BJ (cell line): ENCODE data around the gene RSAD2. TPM values are rescaled to one million over a fixed set of nuclear protein-coding genes. Genes with fewer than 3 reads are reported as not detected.
"Not testable (repeated sequence)": the region's sequence is repeated elsewhere in the genome, so short reads cannot be mapped to it uniquely, and the experiment has no call there.

Experiments used
- CTCF ChIA-PET: fragments of 350-600 bp; formaldehyde crosslinking; extraction: SDS; loops from one replicate; lab custom pipeline; 2021; ENCODE audit warnings: antibody characterized with exemption, inconsistent platforms; lab: Yijun Ruan, JAX
- POLR2A ChIA-PET: fragments of 300-600 bp; sonication (Branson Sonifier 250); formaldehyde crosslinking; extraction: SDS; loops from one replicate; lab custom pipeline; 2021; ENCODE audit warnings: antibody characterized with exemption; lab: Charles Lee
- DNase-seq: peaks from one replicate; pipeline ENCODE4 v3.0.0-alpha.2; 2011; ENCODE audit warnings: low read depth
- H3K27me3 ChIP-seq: 2 replicates; pipeline ENCODE4 v1.6.0; 2011; ENCODE audit warnings: low read length; ENCODE audit not compliant: control insufficient read depth, insufficient read depth
- H3K36me3 ChIP-seq: 2 replicates; pipeline ENCODE4 v1.5.1; 2011; ENCODE audit warnings: low read length; ENCODE audit not compliant: control insufficient read depth, insufficient read depth
- H3K4me3 ChIP-seq: 2 replicates; pipeline ENCODE4 v1.5.1; 2011; ENCODE audit warnings: low read depth, mild to moderate bottlenecking, control low read depth, low read length
- CTCF ChIP-seq: IDR thresholded peaks from 2 replicates; pipeline ENCODE4 v1.5.1; 2011; ENCODE audit warnings: low read depth, mild to moderate bottlenecking, control low read depth, inconsistent platforms, low read length, moderate library complexity; ENCODE audit not compliant: insufficient read depth
- polyA plus RNA-seq: library from polyadenylated mRNA; depleted of rRNA; stranded (reverse); fragments of >200 nt; gene quantifications from 2 replicates; pipeline ENCODE4 v1.2.3, GENCODE V29; 2011

RSAD2 gene
- polyA plus RNA-seq, 1 experiment = 0.05 TPM

GRCh38 chr2:6934345-6934744 is 56.8 kb downstream of the RSAD2 start:
- DNase-seq = no peak
- H3K27me3 ChIP-seq = peaks cover 2% of the 10 kb centered on the region; the same call in 1 of the 2 replicates
- no peak overlapping the region for H3K4me3 ChIP-seq
- ChIA-PET POLR2A (no interaction called here), CTCF (no interaction called here)
- H3K36me3 ChIP-seq = no peaks in the 10 kb centered on the region
- TF ChIP-seq CTCF = no peak

DNA sequence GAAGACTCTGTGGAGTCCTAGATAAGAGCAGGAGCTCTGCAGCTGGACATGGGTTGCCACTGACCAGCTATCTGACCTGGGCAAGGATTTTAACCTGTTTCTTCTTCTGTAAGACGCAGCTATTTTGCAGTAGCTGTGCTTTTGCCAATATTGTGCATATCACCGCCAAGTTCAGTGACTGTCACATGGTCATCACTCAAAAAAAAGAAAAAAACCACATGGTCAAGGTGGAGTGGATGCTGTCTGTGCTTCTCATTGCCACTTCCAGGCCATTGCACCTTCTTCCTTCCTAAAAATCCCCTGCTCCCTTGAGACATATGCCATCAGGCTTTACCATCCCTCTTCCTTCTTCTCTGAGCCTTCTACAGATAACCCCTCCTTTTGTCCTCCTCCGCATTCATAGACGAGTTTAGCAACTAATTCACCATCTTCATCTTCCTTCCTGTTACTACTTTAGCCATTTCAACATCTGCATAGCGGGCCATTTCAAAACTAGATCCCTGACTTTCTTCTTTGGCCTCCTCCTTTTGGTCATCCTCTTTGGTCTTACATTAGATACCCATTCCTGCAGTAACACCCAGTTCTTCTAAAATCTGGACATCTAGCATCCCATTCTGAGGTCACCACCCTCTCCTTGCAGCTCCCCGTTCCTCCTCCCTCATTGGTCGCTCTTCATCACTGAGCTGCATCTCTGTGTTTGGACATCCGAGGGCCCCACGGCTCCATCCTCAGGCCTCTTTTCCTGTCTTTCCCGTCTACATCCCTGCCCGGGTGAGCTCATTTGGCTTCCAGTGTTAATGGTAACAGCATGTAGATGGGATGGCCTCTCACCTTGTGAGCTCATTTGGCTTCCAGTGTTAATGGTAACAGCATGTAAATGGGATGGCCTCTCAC is 57.4 kb downstream of the RSAD2 start:
- Histone ChIP-seq H3K36me3 (no peaks in the 10 kb centered on the region), H3K4me3 (no peak overlapping the region), H3K27me3 (peaks cover 2% of the 10 kb centered on the region; the same call in 1 of the 2 replicates)
- no peak for DNase-seq
- TF ChIP-seq CTCF = no peak
- ChIA-PET CTCF (no interaction called here), POLR2A (no interaction called here)

- H3K36me3 ChIP-seq, DNase-seq, H3K27me3 ChIP-seq, POLR2A ChIA-PET, CTCF ChIA-PET, H3K4me3 ChIP-seq: not testable (repeated sequence)
Measured at GRCh38 chr2:6935652-6936020, 58.1 kb downstream of the RSAD2 start.

DNA sequence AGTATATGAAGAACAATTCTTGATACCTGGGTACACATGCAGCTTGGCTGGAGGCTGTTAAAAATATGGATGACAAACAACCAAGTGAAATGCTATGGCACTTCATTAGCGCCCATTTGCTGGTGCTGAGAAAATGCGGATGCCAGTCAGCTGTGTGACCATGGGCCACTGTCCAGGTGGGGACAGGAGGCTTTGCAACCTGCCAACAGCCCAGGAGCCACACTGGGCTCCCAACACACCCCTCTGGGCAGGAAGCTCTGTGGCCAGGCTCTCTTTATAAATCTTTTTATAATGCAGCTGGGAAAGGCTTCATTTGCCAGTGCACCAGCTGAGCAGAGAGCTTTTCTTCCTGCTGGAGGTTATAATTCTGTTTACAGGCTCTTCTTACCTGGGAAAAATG is 59.6 kb downstream of the RSAD2 start:
- ChIA-PET CTCF (no interaction called here), POLR2A (no interaction called here)
- Histone ChIP-seq H3K36me3 (no peaks in the 10 kb centered on the region), H3K4me3 (no peak overlapping the region), H3K27me3 (peaks cover 2% of the 10 kb centered on the region)
- no peak for TF ChIP-seq CTCF
- no peak for DNase-seq

DNA sequence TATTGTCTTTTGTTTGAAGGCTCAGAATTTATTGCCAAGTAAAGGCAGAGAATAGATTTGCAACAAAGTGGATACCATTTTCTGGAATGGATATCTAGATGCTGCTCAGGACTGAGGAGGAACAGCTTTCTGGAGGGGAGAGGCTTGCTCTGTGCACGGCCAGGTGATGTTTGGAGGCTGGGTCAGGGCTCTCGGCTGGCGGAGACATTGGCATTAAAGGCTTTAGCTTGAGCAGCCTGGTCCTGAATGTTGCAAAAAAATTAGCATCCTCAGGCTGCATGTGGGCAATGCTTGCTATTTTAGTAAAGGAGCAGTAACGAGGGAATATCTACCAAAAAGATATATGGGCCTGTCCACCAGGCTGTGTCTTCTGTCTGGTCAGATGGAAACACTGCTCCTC is 60.0 kb downstream of the RSAD2 start:
- Histone ChIP-seq H3K27me3 (peaks cover 2% of the 10 kb centered on the region), H3K4me3 (no peak overlapping the region), H3K36me3 (no peaks in the 10 kb centered on the region)
- POLR2A ChIA-PET = no interaction called here
- no peak for TF ChIP-seq CTCF
- CTCF ChIA-PET = no interaction called here
- DNase-seq = no peak
